Fibroblast of the conjunctiva (primary cell): ENCODE data around the gene BORCS5.

Source experiments
- DNase-seq: peaks from one replicate; pipeline ENCODE4 v3.0.0-alpha.2; 2010; ENCODE audit warnings: low read depth

Gene BORCS5

DNA sequence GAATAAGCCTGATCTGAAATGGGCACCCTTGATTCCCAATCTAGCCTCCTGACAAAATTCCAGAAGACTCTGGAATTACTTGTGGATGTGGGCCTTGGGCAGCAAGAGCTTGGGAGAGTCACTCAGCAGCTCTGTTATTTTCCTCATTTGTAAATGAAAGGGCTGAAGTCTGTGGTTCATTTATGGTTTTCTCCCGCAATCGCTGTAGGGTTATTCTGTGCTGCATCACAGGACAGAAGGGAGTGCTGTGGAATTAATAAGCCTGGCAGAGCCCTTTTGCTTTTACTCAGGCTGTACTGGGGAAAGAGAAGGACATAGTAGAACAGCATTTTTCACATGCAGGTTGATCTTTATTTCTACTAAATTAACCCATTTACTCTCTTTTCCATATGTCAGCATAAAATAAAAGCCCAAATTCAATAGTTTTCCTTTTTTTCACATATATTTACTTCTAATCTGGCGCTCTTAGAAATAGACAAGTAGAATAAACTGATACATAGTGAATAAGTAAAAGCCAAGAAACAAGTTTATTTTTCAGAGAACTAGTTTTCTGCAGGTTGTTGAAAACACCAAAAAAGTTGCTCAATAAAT is 156.6 kb downstream of the BORCS5 start:
- no peak for DNase-seq

DNA sequence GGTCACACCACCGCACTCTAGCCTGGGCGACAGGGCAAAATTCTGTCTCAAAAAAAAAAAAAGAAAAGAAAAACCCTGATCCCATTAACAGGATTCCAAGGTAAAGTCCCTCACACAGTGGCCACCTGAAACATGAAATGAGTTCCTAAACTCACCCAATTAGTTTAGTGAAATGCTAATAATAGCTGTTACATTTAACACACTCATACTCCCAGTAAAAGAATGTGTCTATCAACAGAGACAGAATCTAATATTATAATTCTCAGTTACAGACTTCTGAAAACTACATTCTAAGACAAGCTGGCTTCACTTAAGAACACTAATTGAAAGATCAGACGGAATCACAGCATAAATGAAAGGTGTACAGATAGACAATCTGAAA is 161.6 kb downstream of the BORCS5 start:
- no peak for DNase-seq

DNA sequence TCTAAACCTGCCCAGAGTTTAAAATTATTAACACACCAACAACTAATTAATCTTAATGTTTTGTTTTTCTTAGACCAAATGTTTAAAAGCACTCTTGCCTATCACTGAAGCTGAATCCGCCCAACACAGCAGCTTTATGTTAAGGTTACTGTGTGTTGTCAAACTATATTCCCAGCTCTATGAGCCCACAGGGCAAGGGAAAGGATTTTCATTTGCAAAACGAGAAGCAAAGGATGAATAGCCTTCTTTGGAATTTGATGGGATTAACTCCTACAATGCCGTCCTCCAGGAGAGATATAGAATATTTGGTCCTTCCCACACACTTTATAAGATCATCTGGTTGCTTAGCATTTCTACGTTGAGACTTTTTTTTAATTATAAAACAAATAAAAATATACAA is 162.0 kb downstream of the BORCS5 start:
- no peak for DNase-seq
